ENCODE measurements around the gene TUBB. TPM values are rescaled to one million over a fixed set of nuclear protein-coding genes. Genes with fewer than 3 reads are reported as not detected.

Gene TUBB
- total RNA-seq, 4 donors from 2014 or later: 184 to 351 (median 236) TPM

DNA sequence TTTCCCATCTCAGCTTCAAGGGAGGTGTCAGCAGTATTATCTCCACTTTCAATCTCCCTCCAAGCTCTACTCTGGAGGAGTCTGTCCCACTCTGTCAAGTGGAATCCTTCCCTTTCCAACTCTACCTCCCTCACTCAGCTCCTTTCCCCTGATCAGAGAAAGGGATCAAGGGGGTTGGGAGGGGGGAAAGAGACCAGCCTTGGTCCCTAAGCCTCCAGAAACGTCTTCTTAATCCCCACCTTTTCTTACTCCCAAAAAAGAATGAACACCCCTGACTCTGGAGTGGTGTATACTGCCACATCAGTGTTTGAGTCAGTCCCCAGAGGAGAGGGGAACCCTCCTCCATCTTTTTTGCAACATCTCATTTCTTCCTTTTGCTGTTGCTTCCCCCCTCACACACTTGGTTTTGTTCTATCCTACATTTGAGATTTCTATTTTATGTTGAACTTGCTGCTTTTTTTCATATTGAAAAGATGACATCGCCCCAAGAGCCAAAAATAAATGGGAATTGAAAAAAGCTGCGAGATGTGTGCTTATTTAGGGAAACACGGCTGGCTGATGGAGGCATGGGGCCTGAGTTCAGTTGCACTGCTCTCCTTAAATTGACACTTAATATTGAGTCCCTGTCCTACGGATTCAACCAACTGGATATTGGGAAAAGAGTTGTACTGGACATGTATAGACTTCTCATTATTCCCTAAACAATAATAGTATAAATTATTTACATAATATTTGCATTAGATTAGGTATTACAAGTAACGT is 4.9 kb downstream of the TUBB start:
- H3K4me1 ChIP-seq: peaks cover 2 to 69% (median 13%) of the 10 kb centered on the region in 3 donors

DNA sequence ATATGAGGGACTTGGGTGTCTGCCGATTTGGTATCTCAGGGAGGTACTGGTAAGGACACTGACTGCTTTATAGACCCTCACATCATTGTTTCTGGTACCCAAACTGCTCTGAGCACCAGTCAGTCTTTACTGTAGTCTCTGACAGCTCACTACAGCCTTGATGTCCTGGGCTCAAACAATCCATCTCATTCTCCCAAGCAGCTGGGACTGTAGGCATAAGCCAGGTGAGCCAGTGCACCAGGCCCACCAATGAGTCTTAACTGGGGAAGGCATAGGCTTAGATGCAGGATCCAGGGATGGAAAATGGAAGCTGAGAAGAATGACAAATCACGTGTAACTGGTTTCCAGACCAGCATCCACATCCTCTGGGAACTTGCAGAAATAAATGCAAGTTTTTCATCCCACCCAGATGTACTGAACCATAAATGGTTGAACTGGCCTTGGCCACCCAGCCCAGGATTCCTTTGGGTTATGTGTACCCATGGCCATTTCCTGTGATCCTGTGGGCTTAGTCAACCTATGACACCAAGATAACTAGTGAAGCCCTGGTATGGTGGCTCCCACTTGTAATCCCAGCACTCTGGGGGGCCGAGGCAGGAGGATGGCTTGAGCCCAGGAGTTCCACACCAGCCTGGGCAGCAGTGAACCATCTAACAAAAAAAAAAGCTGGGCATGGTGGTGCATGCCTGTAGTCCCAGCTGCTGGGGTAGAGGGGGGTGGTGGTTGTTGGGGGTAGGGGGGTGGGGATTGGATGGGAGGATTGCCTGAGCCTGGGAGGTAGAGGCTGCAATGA is 5.8 kb downstream of the TUBB start:
- peak overlapping the region in 3 of 4 donors; percentile 12 to 97 (median 94) for H3K27ac ChIP-seq
- peaks cover 2 to 77% (median 13%) of the 10 kb centered on the region in 3 donors for H3K4me1 ChIP-seq
- TF ChIP-seq, protein P1, sequence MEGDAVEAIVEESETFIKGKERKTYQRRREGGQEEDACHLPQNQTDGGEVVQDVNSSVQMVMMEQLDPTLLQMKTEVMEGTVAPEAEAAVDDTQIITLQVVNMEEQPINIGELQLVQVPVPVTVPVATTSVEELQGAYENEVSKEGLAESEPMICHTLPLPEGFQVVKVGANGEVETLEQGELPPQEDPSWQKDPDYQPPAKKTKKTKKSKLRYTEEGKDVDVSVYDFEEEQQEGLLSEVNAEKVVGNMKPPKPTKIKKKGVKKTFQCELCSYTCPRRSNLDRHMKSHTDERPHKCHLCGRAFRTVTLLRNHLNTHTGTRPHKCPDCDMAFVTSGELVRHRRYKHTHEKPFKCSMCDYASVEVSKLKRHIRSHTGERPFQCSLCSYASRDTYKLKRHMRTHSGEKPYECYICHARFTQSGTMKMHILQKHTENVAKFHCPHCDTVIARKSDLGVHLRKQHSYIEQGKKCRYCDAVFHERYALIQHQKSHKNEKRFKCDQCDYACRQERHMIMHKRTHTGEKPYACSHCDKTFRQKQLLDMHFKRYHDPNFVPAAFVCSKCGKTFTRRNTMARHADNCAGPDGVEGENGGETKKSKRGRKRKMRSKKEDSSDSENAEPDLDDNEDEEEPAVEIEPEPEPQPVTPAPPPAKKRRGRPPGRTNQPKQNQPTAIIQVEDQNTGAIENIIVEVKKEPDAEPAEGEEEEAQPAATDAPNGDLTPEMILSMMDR (IDR thresholded peaks at IDR 0.05): no peak
- peak; percentile 19 for TF ChIP-seq POLR2AphosphoS5 (IDR thresholded peaks at IDR 0.05)
- H3K27me3 ChIP-seq: no peaks in the 10 kb centered on the region
- H3K4me3 ChIP-seq: no peak overlapping the region
- no peaks in the 10 kb centered on the region for H3K9me3 ChIP-seq
- WGBS, 2 donors (ENCODE audit: low coverage in 1 of 2): 33 to 42% methylated on average over 2 of the region's 3 CpGs
- H3K36me3 ChIP-seq: peaks cover 0 to 85% of the 10 kb centered on the region in 2 donors
- no peak for ATAC-seq

More for the DNA sequence above, 4.9 kb downstream of the TUBB start:
- peak overlapping the region in 2 of 4 donors; percentile 94 to 97 for H3K27ac ChIP-seq
- H3K9me3 ChIP-seq: no peaks in the 10 kb centered on the region
- H3K4me3 ChIP-seq: no peak overlapping the region
- peaks cover 0 to 77% of the 10 kb centered on the region in 2 donors for H3K36me3 ChIP-seq
- ATAC-seq: no peak
- WGBS, 2 donors (ENCODE audit: low coverage in 1 of 2): 10 to 12% methylated on average over 5 to 6 of the region's 6 CpGs
- H3K27me3 ChIP-seq: no peaks in the 10 kb centered on the region
- no peak for TF ChIP-seq POLR2AphosphoS5 (IDR thresholded peaks at IDR 0.05)

DNA sequence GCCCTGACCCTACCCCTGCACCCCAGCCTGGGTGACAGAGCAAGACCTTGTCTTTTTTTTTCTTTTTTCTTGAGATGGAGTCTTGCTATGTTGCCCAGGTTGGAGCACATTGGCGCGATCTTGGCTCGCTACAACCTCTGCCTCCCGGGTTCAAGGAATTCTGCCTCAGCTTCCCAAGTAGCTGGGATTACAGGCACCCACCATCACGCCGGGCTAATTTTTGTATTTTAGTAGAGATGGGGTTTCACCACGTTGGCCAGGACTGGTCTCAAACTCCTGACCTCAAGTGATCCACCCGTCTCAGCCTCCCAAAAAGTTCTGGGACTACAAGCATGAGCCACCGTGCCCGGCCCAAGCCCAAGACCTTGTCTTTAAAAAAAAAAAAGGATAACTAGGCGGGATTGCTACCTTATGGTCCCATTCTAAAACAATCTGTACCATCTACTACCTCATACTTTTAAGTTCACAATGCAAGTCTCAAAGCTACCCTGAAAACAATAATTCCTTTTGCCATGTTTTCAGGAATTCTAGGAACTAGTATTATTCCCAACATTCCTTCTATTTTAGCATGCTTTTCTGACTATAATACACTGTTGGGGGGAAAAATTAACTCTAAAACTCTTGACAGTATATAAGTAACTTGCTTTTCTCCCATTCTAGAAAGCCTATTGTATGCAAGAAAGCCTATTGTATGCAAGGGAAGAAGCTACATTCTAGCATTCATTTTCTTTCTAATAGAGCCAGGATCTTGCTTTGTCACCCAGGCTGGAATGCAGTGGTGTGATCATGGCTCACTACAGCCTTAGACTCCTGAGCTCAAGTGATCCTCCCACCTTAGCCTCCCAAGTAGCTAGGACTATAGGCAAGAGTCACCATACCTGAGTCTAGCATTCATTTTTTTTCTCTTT is 6.6 kb downstream of the TUBB start:
- Histone ChIP-seq H3K27ac (peak overlapping the region in 3 of 4 donors; percentile 12 to 97 (median 94)), H3K27me3 (no peaks in the 10 kb centered on the region), H3K4me3 (no peak overlapping the region), H3K9me3 (no peaks in the 10 kb centered on the region), H3K4me1 (peaks cover 2 to 82% (median 13%) of the 10 kb centered on the region in 3 donors), H3K36me3 (peaks cover 0 to 92% of the 10 kb centered on the region in 2 donors)
- ATAC-seq: no peak
- 81 to 89% methylated on average over 8 to 11 of the region's 11 CpGs for WGBS, 2 donors (ENCODE audit: low coverage in 1 of 2)
- TF ChIP-seq EP300 (IDR thresholded peaks at IDR 0.05) (no peak), POLR2AphosphoS5 (IDR thresholded peaks at IDR 0.05) (no peak), POLR2A (IDR thresholded peaks at IDR 0.05) (no peak)
- TF ChIP-seq, protein P1 (IDR thresholded peaks at IDR 0.05): no peak

DNA sequence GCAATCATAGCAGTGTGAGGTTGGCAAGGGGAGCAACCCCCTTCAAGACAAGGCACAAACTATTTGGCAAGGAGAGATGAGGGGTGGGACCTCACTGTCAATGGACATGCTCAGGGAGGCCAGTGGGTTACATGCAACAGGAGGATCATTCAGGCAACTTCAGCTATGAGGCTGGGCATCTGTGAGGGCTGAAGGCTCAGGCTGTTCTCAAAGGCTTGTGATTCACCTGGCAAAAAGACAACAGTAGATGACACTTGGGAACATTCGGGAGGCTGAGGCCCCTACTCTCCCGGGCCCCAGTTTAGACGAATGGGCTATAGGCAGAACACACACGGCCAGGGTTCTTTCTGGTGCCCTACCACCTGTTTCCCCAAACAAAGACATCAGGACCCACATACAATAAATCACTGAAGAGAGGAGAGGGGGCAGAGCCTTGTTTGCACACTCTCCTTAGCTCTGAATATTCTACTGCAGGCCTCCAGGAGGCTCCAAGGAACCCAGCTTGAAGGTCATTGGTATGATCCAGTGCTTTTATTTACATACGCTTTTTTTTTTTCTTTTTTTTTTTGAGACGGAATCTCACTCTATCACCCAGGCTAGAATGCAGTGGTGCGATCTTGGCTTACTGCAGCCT is 7.9 kb downstream of the TUBB start:
- TF ChIP-seq POLR2AphosphoS5 (IDR thresholded peaks at IDR 0.05) (no peak), POLR2A (IDR thresholded peaks at IDR 0.05) (no peak), EP300 (IDR thresholded peaks at IDR 0.05) (no peak)
- TF ChIP-seq, protein P1 (IDR thresholded peaks at IDR 0.05): peak in 1 of 4 experiments; percentile 3
- 20 to 43% methylated on average over 1 to 4 of the region's 7 CpGs for WGBS, 2 donors (ENCODE audit: low coverage in 1 of 2)
- H3K36me3 ChIP-seq: peaks cover 0 to 99% of the 10 kb centered on the region in 2 donors
- H3K9me3 ChIP-seq: no peaks in the 10 kb centered on the region
- H3K4me3 ChIP-seq: no peak overlapping the region
- peaks cover 0 to 69% (median 1%) of the 10 kb centered on the region in 3 donors for H3K4me1 ChIP-seq
- no peak for ATAC-seq
- no peaks in the 10 kb centered on the region for H3K27me3 ChIP-seq
- peak overlapping the region in 3 of 4 donors; percentile 10 to 97 (median 28) for H3K27ac ChIP-seq
